Keratinocyte (primary cell): Measurements from ENCODE around the gene ACAP3. TPM values are rescaled to one million over a fixed set of nuclear protein-coding genes. Genes with fewer than 3 reads are reported as not detected.

Experiments used
- DNase-seq: peaks from one replicate; pipeline ENCODE4 v3.0.0-alpha.2; 2011; ENCODE audit warnings: low read depth, missing footprints, low spot score
- FAIRE-seq: peaks from 2 replicates; lab custom pipeline; 2011; peaks lifted over from hg19 to GRCh38; lab: Jason Lieb, UNC
- H2AFZ ChIP-seq: 2 replicates; pipeline ENCODE4 v1.6.0; 2012; ENCODE audit warnings: low read length, control low read depth, inconsistent platforms; ENCODE audit not compliant: control insufficient read depth
- H3K27ac ChIP-seq: 2 replicates; pipeline ENCODE4 v1.5.1; 2011; ENCODE audit warnings: low read length; ENCODE audit not compliant: control insufficient read depth, insufficient read depth
- H3K27me3 ChIP-seq: 3 replicates; pipeline ENCODE4 v1.6.0; 2011; ENCODE audit warnings: low read length; ENCODE audit not compliant: control insufficient read depth, insufficient read depth; ENCODE audit errors: extremely low read depth
- H3K36me3 ChIP-seq, 2 experiments: 2 replicates in 1 of 2; 3 replicates in 1 of 2; pipeline ENCODE4 v1.5.1; 2011; ENCODE audit warnings: low read length in 2 of 2, mild to moderate bottlenecking in 1 of 2; ENCODE audit not compliant: control insufficient read depth in 2 of 2, insufficient read depth in 2 of 2; ENCODE audit errors: extremely low read depth in 1 of 2
- H3K4me1 ChIP-seq: 3 replicates; pipeline ENCODE4 v1.5.1; 2011; ENCODE audit warnings: low read length; ENCODE audit not compliant: control insufficient read depth, insufficient read depth; ENCODE audit errors: extremely low read depth
- H3K4me2 ChIP-seq: 3 replicates; pipeline ENCODE4 v1.6.0; 2011; ENCODE audit warnings: low read depth, low read length; ENCODE audit not compliant: control insufficient read depth, insufficient read depth; ENCODE audit errors: extremely low read depth
- H3K4me3 ChIP-seq, 3 experiments: fragments of 200-600 bp in 1 of 3; sonication (generic) in 1 of 3; 2 replicates in 2 of 3; 3 replicates in 1 of 3; pipeline ENCODE4 v1.5.1; 2011 to 2016; ENCODE audit warnings: low read length in 3 of 3, mild to moderate bottlenecking in 3 of 3, control low read depth in 2 of 3, inconsistent platforms in 1 of 3, low read depth in 1 of 3, mixed read lengths in 1 of 3, mixed run types in 1 of 3, moderate library complexity in 1 of 3; ENCODE audit not compliant: control insufficient read depth in 2 of 3, insufficient read depth in 2 of 3; ENCODE audit errors: extremely low read depth in 1 of 3
- H3K79me2 ChIP-seq: 2 replicates; pipeline ENCODE4 v1.6.0; 2012; ENCODE audit warnings: low read length; ENCODE audit not compliant: control insufficient read depth, insufficient read depth
- H3K9ac ChIP-seq: 3 replicates; pipeline ENCODE4 v1.6.0; 2011; ENCODE audit warnings: low read length; ENCODE audit not compliant: control insufficient read depth, insufficient read depth; ENCODE audit errors: extremely low read depth
- H3K9me1 ChIP-seq: 3 replicates; pipeline ENCODE4 v1.6.0; 2011; ENCODE audit warnings: low read length; ENCODE audit not compliant: control insufficient read depth, insufficient read depth; ENCODE audit errors: extremely low read depth
- H3K9me3 ChIP-seq: 2 replicates; pipeline ENCODE4 v1.5.1; 2012; ENCODE audit warnings: low read depth, low read length; ENCODE audit not compliant: control insufficient read depth
- H4K20me1 ChIP-seq: 3 replicates; pipeline ENCODE4 v1.6.0; 2011; ENCODE audit warnings: low read length; ENCODE audit not compliant: control insufficient read depth, insufficient read depth; ENCODE audit errors: extremely low read depth
- EZH2 ChIP-seq: IDR thresholded peaks from one replicate; pipeline ENCODE4 v1.6.1; 2012; ENCODE audit warnings: inconsistent platforms, mild to moderate bottlenecking, low read length, moderate library complexity
- dilution Hi-C: fragments of 300-500 bp; cut with MboI; formaldehyde crosslinking; loops from one replicate; pipeline ENCODE4 v1.7.0; 2020; ENCODE audit warnings: low sequenced_read_pairs; ENCODE audit not compliant: extremely low pct_ligation_motif_present
- polyA plus RNA-seq, 5 experiments: library from polyadenylated mRNA; depleted of rRNA in 3 of 5; stranded (reverse) in 3 of 5; stranded (forward) in 1 of 5; unstranded in 1 of 5; fragments of >200 nt; gene quantifications; 1 replicate in 1 of 5; 2 replicates in 3 of 5; 3 replicates in 1 of 5; pipeline versions ENCODE4 v1.2.1 to v1.2.3, GENCODE V29; 2011 to 2012; ENCODE audit warnings: missing spikeins in 2 of 5, low read depth in 1 of 5, low replicate concordance in 1 of 5
- TF ChIP-seq, protein P1 (sequence below), 3 experiments: IDR thresholded peaks in 1 of 3; conservative IDR thresholded peaks in 1 of 3; optimal IDR thresholded peaks in 1 of 3; 2 replicates in 2 of 3; 3 replicates in 1 of 3; pipeline versions ENCODE3 to v1.5.1; 2011; ENCODE audit warnings: low read length in 3 of 3, mild to moderate bottlenecking in 3 of 3, moderate library complexity in 2 of 3, control low read depth in 1 of 3, inconsistent platforms in 1 of 3; ENCODE audit not compliant: insufficient read depth in 2 of 3; ENCODE audit errors: extremely low read depth in 1 of 3

The ACAP3 gene
- polyA plus RNA-seq, 1 donor (not counting 4 experiments of a cell fraction or from before 2014, with no cell fraction given) = 17.4 TPM

DNA sequence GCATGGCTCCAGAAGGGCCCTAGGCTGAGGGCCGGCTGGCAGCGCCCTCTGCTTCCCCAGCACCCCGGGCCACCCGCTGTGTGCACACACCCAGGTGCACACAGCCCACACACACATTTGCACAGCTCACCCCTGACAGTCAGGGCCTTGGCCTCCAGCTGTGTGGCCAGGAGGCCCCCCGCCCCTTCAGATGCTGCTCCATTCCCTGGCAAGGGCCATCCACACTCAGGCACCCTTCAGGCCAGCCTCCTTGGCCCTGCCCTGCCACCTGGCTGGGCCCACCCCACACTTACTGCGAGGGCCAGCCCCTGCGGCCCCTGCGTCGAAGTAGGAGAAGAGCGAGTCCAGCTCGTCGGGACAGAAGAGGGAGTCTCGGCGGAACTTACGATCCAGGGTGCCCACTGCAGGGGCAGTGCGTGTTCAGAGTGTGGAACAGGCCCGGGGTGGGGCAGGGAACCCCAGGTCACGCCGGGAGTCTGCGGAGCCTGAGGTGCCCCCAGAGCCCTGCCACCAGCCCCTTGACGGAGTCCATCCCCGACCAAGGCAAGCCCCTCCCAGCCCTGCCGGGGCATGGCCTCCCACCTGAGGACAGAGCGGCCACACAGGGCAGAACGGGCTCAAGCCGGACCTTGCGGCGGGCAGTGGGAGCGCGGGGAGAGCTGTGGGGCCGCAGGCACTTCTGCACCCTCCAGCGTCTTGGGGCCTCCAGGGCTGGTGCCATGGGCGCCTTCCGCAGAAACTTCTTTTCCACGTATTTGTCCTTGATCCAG, 12.4 kb downstream of the ACAP3 start:
- H3K27me3 ChIP-seq = peaks cover 3% of the 10 kb centered on the region
- H3K9ac ChIP-seq = no peak overlapping the region
- H3K9me1 ChIP-seq = no peaks in the 10 kb centered on the region
- no peaks in the 10 kb centered on the region for H3K79me2 ChIP-seq
- H3K4me3 ChIP-seq = no peak overlapping the region
- no peak overlapping the region for H3K27ac ChIP-seq
- no peak for FAIRE-seq
- H3K9me3 ChIP-seq = no peaks in the 10 kb centered on the region
- TF ChIP-seq, protein P1, sequence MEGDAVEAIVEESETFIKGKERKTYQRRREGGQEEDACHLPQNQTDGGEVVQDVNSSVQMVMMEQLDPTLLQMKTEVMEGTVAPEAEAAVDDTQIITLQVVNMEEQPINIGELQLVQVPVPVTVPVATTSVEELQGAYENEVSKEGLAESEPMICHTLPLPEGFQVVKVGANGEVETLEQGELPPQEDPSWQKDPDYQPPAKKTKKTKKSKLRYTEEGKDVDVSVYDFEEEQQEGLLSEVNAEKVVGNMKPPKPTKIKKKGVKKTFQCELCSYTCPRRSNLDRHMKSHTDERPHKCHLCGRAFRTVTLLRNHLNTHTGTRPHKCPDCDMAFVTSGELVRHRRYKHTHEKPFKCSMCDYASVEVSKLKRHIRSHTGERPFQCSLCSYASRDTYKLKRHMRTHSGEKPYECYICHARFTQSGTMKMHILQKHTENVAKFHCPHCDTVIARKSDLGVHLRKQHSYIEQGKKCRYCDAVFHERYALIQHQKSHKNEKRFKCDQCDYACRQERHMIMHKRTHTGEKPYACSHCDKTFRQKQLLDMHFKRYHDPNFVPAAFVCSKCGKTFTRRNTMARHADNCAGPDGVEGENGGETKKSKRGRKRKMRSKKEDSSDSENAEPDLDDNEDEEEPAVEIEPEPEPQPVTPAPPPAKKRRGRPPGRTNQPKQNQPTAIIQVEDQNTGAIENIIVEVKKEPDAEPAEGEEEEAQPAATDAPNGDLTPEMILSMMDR (optimal IDR thresholded peaks at IDR 0.05 in 1 of 3, IDR thresholded peaks at IDR 0.05 in 1 of 3, conservative IDR thresholded peaks at IDR 0.05 in 1 of 3; ENCODE audit: extremely low read depth in 1 of 3, insufficient read depth in 2 of 3, low read length in 3 of 3) = no peak
- no peak for TF ChIP-seq EZH2
- peaks cover 0 to 1% of the 10 kb centered on the region in 2 experiments for H3K36me3 ChIP-seq
- no peak overlapping the region for H3K4me2 ChIP-seq
- H3K4me1 ChIP-seq = peaks cover 9% of the 10 kb centered on the region
- no peak for DNase-seq
- peaks cover 6% of the 10 kb centered on the region for H4K20me1 ChIP-seq
- dilution Hi-C loops = no loop called here
- H2AFZ ChIP-seq = no peak overlapping the region

DNA sequence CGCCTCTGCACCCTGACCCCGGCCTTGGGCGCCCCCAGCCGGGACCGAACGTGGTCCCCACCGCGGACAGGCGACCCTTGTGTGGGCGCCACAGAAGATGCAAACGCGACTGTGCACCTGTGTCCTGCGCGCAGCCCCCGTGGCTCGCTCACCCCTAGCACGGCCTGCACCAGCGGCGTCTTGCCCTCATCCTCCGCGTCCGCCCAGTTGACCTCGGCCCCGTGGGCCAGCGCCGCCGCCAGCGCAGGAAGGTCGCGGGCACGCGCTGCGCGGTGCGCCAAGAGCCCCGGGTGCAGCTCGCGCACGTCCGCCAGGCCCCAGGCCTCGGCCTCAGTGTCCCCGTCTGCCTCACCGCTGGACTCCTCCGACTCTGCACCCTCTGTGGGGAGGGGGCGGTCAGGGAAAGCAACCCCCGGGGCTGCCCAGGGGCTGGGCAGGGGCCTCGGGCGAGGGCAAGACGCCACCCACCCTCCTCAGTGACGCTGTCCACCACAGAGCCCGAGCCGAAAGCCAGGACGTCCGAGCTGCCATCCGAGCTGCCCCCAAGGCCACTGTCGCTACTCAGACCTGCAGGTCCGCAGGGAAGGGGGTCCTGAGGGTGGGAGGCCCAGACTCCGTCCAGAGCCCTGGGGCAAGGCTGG, 13.4 kb downstream of the ACAP3 start:
- peaks cover 5% of the 10 kb centered on the region for H3K27me3 ChIP-seq
- no peak overlapping the region for H2AFZ ChIP-seq
- DNase-seq = no peak
- no peak overlapping the region for H3K9ac ChIP-seq
- no peak for TF ChIP-seq EZH2
- TF ChIP-seq, protein P1 (optimal IDR thresholded peaks at IDR 0.05 in 1 of 3, IDR thresholded peaks at IDR 0.05 in 1 of 3, conservative IDR thresholded peaks at IDR 0.05 in 1 of 3; ENCODE audit: extremely low read depth in 1 of 3, insufficient read depth in 2 of 3, low read length in 3 of 3) = no peak
- H4K20me1 ChIP-seq = peaks cover 6% of the 10 kb centered on the region
- no peak overlapping the region for H3K4me3 ChIP-seq
- peaks cover 0 to 1% of the 10 kb centered on the region in 2 experiments for H3K36me3 ChIP-seq
- H3K79me2 ChIP-seq = no peaks in the 10 kb centered on the region
- H3K9me3 ChIP-seq = no peaks in the 10 kb centered on the region
- H3K4me1 ChIP-seq = peaks cover 9% of the 10 kb centered on the region
- dilution Hi-C loops = no loop called here
- H3K4me2 ChIP-seq = no peak overlapping the region
- no peaks in the 10 kb centered on the region for H3K9me1 ChIP-seq
- no peak overlapping the region for H3K27ac ChIP-seq
- no peak for FAIRE-seq
